PFSK-1 (cell line): ENCODE measurements around the gene BRSK2.

Source experiments
- FOXP2 ChIP-seq: optimal IDR thresholded peaks from 2 replicates; pipeline ENCODE3; 2011; ENCODE audit warnings: borderline replicate concordance, control low read depth, inconsistent platforms; ENCODE audit not compliant: insufficient read depth; ENCODE audit errors: extremely low read length, extremely low read depth
- POLR2AphosphoS5 ChIP-seq: IDR thresholded peaks from 2 replicates; pipeline ENCODE4 v1.6.1; 2012; ENCODE audit warnings: low read depth, mild to moderate bottlenecking, control low read depth, low read length, moderate library complexity
- REST ChIP-seq, 2 experiments: IDR thresholded peaks; 2 replicates each; pipeline versions ENCODE4 v1.6.1 to v1.8.0; 2011 to 2012; ENCODE audit warnings: low read depth in 2 of 2, low read length in 2 of 2, control low read depth in 1 of 2, inconsistent platforms in 1 of 2, mild to moderate bottlenecking in 1 of 2, moderate library complexity in 1 of 2; ENCODE audit not compliant: insufficient read depth in 1 of 2
- SIN3A ChIP-seq: IDR thresholded peaks from 2 replicates; pipeline ENCODE4 v1.6.1; 2012; ENCODE audit warnings: mild to moderate bottlenecking, low read length, moderate library complexity, borderline replicate concordance; ENCODE audit not compliant: insufficient read depth
- TAF1 ChIP-seq: IDR thresholded peaks from 2 replicates; pipeline ENCODE4 v1.6.1; 2012; ENCODE audit warnings: low read length, control low read depth, borderline replicate concordance; ENCODE audit not compliant: insufficient read depth

BRSK2 gene

DNA sequence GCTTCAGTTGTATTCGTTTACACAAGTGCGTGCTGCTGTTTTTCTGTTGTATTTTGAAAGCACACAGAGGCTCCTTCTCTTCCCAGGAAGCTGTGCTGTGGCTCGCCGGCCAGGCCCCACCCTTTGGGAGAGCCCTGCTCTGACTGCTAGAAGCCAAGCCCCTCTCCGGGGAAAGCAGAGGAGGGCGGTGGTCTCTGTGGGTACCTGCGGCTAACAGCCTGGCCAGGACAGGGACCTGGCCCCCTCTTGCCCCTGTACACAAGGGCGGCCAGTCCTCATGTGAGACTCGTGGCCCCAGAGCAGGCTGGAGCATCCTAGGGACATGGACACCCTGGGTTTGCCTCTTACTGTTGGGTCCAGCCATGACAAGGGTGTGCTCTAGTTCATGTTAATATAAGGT lies 82.0 kb downstream of the BRSK2 start:
- no peak for TF ChIP-seq TAF1

DNA sequence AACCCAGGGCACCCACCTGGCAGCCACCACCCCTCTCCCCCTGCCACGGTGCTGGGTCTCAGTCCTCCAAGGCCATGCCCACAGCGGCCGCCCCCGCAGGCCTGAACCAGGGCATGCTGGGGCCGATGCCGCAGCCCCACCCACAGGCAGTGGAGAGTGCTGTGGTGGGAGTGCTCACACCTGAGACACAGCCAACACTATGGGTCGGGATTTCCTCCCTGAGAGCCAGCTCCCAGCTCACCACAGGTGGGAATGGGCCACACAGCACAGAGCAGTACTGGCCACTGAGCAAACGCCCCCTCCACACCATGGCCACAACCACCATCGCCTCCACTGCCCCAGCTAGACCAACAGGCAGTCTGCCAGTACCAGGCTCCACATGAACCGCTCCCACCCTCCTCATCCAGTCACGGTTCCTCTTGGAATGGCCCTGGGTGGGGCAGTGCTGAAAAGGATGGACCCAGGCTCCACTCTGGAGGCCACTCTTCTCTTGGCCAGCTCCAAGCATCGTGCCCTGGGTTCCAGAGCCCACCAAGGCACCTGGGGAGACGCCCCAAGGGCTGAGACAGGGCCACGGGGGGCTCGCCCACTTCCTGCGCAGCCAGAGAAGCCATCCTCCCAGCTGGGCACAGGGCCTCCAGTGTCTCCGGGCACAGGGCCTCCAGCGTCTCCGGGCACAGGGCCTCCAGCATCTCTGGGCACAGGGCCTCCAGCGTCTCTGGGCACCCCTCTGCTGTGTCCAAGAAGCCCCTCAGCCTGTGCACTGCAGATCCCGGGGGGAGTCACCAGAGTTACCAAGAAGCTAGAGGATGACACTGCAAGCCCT lies 82.7 kb downstream of the BRSK2 start:
- no peak for TF ChIP-seq FOXP2
- no peak for TF ChIP-seq SIN3A
- no peak for TF ChIP-seq REST (IDR thresholded peaks at IDR 0.05; ENCODE audit: insufficient read depth in 1 of 2, low read depth in 2 of 2, low read length in 2 of 2)
- no peak for TF ChIP-seq POLR2AphosphoS5
- no peak for TF ChIP-seq TAF1

DNA sequence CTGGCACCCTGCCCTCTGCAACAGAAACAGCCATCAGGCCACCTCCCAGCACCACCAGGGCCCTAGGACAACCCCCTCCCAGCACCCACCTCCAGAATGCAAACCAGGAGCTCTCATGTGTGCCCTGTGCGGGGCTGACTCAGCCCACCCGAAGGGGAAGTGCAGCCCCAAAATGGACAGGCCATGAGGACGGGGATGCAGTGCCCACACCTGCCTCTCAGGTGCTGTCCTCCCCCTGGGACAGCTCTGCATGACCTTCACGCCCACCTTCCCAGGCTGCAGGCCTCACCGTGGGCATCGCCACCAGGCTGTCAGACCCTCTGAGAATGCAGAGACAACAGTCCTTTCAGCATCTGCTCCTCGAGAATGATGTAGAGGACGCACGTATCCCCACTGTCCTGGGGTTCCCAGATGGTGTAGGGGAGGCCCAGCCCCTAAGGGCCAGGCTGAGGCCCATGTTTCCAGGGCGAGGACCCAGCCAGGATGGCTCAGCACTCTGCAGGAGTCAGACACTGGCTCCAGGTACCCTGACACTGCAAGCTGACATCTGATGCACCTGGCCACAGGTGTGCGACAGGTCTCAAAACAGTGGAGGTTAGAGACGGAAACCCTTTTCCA lies 83.4 kb downstream of the BRSK2 start:
- TF ChIP-seq POLR2AphosphoS5 (no peak), TAF1 (no peak), FOXP2 (no peak)

GRCh38 chr11:1473786-1474185 lies 84.1 kb downstream of the BRSK2 start:
- no peak for TF ChIP-seq TAF1
- no peak for TF ChIP-seq SIN3A
- no peak for TF ChIP-seq FOXP2
- no peak for TF ChIP-seq POLR2AphosphoS5
- TF ChIP-seq REST (IDR thresholded peaks at IDR 0.05; ENCODE audit: insufficient read depth in 1 of 2, low read depth in 2 of 2, low read length in 2 of 2): no peak

- no peak for TF ChIP-seq SIN3A
- no peak for TF ChIP-seq REST (IDR thresholded peaks at IDR 0.05; ENCODE audit: insufficient read depth in 1 of 2, low read depth in 2 of 2, low read length in 2 of 2)
- no peak for TF ChIP-seq TAF1
- TF ChIP-seq POLR2AphosphoS5: no peak
- no peak for TF ChIP-seq FOXP2
These were observed 86.1 kb downstream of the BRSK2 start for GRCh38 chr11:1475841-1476240.
